Astrocyte (in vitro differentiated cells and primary cell): Measurements from ENCODE around the gene PDE4C.

Source experiments
- EZH2 ChIP-seq: IDR thresholded peaks from 2 replicates; pipeline ENCODE4 v1.6.1; 2012; ENCODE audit warnings: mild to moderate bottlenecking, low read length, inconsistent platforms; ENCODE audit not compliant: insufficient read depth
- TF ChIP-seq, protein P1 (sequence below): IDR thresholded peaks from 2 replicates; pipeline ENCODE4 v1.5.1; 2011; ENCODE audit warnings: low read depth, mild to moderate bottlenecking, inconsistent platforms, low read length, moderate library complexity; ENCODE audit not compliant: insufficient read depth

DNA sequence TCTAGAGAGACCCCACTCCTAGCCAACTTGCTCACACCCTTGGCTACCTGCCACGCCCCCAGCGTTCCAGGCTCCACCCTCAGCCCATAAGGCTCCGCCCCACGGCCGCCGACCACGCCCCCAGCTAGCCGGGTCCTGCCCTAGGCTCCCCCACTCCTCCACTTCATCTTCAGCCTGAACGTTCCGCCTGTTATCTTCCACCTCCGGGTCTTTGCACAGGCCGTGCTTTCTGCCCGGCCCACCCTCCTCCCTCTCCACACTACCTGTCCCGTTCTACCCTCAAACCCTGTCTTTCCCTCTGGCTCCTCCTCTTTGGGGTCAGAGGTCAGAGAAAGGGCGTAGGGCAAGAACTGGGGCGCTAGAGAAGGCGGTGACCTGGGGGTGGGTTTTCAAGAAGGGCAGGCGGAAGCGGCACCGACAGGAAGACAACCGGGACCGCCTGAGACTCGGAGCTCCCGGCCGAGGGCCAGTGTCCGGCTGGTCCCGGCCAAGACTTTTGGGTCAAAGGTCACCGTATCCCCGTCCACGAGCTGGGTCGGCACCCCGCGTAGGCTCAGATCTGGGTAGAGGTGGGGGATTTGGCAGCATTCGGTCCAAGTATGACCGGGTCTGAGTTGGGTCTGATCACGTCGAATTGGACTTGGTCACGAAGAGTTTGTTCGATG lies 2.2 kb downstream of the PDE4C start:
- TF ChIP-seq, protein P1, sequence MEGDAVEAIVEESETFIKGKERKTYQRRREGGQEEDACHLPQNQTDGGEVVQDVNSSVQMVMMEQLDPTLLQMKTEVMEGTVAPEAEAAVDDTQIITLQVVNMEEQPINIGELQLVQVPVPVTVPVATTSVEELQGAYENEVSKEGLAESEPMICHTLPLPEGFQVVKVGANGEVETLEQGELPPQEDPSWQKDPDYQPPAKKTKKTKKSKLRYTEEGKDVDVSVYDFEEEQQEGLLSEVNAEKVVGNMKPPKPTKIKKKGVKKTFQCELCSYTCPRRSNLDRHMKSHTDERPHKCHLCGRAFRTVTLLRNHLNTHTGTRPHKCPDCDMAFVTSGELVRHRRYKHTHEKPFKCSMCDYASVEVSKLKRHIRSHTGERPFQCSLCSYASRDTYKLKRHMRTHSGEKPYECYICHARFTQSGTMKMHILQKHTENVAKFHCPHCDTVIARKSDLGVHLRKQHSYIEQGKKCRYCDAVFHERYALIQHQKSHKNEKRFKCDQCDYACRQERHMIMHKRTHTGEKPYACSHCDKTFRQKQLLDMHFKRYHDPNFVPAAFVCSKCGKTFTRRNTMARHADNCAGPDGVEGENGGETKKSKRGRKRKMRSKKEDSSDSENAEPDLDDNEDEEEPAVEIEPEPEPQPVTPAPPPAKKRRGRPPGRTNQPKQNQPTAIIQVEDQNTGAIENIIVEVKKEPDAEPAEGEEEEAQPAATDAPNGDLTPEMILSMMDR = no peak
- TF ChIP-seq EZH2 = no peak
